HCEC 1CT (cell line): Measurements from ENCODE around the gene DMAP1.
A peak's percentile ranks its signal among the peaks of the same experiment; 100 is the strongest.

Experiments
- DNase-seq: peaks from one replicate; pipeline ENCODE4 v3.0.0-alpha.2; 2017

DMAP1 gene

DNA sequence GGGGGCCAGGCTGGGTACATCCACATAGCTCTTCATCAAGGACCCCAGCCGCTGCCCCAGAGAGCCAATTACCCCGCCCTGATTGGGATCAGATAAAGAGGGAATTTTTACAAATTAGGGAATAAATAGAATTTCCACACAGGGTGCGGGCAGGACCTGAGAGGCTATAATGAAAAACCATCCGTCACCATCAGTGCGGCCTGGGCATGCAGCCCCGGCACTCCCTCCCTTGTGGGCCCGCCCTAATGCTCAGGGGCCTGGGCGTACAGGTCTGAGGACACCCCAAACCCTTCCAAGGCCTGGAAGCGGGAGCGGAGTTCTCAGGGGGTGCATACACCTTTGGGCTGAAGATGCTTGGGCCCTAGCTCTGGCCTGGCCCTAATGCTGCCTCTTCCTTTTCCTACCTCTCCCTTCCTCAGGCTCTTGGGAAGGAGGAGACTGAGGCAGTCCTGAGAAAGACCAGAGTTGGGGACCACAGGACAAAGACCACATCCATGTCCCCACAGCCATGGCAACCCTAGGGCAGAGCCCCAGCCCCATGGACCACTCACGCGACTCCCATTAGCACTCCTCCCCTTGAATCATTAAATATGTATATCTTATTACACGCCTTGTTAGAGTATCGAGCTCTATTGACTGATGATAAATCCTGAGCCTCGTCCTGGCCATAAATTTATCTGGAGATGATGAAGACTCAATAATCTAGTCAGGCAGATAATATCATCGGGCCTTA lies 16.3 kb downstream of the DMAP1 start:
- DNase-seq = no peak

DNA sequence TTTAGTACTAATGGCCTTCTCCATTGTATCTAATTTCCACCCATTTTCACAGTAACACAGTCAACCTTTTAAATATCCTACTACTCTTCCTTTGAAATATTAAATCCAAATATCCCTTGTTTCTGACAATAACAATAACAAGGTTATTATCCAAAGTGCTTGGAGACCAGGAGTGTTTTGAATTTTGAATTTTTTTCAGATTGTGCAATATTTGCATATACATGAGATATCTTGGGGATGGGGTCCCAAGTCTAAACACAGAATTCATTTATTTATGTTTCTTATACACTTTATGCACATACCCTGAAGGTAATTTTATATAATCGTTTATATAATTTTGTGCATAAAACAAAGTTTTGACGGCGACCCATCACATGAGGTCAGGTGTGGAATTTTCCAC lies 17.5 kb downstream of the DMAP1 start:
- DNase-seq = no peak

GRCh38 chr1:44233593-44233992 lies 20.3 kb downstream of the DMAP1 start:
- DNase-seq = no peak

GRCh38 chr1:44235808-44236207 lies 22.5 kb downstream of the DMAP1 start:
- DNase-seq = no peak

DNA sequence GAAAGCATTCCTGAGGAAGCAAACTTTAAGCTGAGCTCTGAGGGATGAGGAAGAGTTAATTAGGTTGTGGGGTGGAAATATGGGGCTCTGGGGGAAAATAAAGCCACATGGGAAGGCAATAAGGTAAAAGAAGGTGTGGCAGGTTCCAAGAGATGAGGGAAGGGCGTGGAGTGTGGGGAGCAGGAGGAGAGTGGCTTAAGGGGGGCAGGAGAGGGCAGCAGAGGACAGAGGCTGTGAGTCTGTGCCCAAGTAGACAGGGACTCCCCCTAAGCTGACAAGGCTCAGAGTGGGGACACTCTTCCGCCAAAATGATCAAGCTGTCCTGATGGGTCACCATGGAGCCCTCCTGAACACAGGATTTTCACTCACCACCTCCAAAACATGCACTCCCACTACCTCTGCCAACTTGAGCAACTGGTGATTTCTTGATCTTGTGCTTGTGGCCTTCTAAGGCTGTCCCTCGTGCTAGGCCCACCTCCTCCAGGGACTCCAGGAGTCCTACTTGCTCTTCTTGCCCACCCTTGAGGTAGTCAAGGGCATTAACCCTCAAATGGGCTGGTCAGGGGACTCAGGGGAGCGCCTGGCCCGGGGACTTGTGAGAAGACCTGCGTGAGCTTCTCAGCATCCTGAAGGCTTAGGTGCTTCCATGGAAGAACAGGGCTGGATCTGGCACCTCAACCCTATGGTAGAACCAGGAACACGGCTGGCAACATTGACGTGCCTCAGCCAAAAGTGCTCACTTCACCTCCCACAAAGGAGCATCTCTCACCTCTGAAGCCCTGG lies 23.4 kb downstream of the DMAP1 start:
- DNase-seq = no peak

DNA sequence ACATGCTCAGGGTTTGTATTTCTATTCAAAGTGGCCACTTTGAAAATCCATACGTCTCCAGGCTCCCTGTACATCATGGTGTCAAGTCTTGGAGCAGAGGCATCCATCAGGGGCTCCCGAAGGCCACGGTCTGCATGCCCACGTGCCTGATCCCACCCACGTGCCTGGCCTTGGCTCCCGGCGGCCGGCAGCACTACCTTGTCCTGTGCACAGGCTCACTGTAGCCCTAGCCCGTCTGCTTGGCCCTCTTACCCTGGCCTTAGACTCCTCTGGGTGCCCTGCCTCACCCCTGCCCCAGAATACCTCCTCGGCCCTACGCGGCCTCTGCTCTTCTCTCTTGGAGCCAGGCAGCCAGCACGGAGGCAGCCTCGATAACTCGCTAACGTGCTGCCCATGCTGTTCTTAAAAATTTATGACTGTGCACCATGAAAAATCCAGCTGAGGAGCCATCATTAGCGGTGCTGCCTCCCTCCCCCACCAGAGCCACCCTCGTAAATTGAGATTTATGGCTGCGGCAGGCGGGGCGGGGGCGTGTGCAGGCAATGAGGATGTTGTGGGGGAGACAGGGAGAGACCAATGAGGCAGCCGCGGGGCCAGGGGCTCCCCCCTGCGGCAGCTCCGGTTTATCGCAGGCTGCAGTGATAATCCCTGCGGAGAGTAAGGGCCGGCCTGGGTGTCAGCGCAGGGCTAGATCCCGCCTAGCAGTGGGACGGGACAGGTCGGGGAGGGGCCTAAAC lies 24.6 kb downstream of the DMAP1 start:
- peak; percentile 75 for DNase-seq

DNA sequence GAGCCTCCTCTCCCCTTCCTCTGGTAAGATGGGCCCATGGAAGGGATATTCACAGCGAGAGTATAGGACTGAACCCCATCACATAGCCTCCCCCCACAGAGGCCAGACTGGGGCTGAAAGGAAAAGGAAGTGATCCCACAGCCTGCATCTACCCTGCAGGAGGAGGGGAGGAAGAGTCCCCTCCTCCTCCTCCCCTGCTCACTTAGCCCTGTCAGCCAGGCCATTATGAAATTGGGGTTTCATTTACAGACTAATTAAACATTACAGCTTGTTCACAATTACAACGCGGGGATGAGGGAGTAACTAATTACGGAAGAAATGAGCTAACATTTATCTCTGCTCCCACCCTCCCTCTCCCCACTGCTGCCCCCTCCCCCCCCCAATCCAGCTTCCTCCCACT lies 25.4 kb downstream of the DMAP1 start:
- DNase-seq = no peak

DNA sequence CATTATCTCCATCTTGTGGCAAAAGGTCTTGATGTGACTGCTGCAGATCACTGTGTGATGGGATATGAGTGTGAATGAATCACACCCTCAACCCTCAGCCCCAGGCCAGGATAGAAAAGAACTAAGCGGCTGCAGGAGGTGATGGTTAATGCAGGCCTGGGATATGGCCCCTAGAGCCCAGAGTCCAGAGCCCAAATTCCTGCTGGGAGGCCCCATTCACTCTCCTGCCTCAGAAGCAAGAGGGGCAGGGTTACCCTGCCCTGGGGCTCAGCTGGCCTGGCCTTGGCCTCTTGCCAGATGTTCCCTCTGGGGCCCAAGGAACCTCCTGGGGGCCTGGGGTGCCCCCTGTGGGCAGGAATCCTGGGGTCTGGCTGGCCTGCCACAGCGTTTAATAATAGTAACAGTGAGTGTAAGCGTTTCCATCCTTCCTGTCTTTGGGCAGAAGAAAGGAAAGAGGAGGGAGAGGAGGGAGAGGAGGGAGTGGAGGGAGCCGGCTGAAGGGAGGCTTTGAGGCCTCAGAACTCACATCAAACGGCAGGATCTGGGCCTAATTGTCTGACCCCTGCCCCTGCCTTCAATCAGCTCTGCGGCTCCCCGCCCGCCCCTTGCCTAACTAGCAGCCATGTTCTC lies 26.2 kb downstream of the DMAP1 start:
- peak; percentile 60 for DNase-seq

DNA sequence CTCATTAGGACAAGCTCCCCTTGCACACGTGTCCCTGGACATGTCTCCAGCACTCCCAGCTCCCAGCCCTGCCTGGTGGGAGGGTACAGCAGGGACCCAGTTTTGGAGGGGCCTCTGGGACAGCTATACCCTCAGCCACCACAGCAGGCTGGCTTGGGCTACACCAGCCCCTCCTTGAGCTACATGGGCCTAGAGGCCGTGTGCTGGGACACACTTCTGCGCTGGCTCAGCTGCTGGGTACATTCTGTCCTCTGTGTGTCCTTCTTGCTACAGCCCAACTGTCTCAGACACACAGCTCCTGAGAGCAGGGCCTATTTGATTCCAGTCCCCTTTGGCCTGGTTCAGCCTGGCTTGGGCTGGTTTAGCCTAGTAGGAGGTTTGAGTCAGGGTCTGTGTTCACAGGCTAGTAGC lies 26.7 kb downstream of the DMAP1 start:
- DNase-seq = no peak

DNA sequence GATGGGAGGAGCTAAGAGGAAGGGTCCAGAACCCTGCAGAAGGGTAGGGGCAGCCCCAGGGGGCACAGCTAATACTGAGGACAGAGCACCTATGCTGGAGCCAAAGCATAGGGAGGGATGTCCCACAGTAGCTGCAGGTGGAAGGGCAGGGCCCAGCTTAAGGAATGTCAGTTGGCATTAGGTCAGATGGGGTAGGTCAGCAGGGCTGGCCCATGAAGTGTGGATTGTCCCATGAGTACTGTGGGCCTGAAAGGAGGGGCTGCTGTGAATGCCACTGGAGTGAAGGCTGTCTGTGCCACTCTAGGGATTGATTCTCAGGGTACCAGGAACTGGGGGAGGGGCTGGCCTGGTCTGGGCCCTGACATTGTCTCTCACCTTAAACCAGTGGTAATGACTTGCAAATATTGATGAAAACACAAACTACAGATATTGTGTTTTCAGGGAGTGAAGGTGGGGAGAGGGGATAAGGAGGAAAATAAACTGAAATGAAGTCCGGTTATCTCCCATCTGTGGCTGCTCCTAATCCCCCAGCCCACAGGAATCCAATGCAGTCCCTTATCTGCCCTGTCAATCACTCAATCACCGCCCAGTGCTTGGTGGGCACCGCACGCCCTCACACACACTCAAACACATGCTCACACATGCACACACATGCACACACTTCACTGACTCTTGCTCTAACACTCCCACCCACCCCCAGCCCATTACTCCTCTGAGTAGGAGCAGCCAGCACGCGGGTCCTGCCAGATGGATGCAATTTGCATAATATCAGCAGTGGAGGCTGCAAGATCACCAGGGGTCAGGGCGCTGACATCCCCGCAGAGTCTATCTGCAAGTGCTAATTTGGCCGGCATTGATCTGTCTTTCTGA lies 27.8 kb downstream of the DMAP1 start:
- DNase-seq = no peak

- DNase-seq = no peak
These were observed 29.5 kb downstream of the DMAP1 start for GRCh38 chr1:44242746-44243145.

DNA sequence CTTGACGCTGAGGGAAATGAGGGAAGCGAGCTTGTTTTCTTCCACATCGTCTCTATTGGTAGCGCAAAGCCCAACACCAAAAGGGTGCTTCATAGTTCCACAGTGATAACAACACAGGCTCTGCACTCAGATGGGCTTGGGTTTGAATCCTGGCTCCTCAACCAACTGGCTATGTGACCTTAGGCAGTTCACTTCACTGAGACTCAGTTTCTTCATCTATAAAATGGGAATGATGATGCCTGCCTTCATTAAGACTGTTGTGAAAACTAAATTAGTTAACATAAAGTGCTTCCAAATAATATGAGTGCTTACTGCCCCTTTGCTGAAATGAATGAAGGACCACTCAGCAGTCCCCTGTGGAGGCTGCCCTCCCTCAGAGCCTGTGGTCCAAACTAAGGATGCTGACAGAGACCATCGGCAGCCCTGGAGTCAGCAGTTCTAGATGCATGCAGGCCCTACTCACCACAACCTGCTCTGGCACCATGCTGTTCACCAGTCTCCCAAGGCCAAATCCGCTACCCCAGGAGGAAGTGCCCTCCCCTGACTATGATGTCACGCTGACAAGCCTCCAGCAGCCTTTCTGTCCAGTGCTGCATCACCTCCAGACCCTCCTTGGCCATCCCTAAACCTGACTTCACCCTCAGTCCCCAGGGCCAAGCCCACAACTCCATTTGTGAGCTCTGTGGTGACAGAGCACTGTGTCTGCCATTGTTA lies 30.7 kb downstream of the DMAP1 start:
- DNase-seq = no peak

GRCh38 chr1:44244986-44245385 lies 31.7 kb downstream of the DMAP1 start:
- DNase-seq = no peak

GRCh38 chr1:44246806-44247205 lies 33.5 kb downstream of the DMAP1 start:
- DNase-seq = no peak

DNA sequence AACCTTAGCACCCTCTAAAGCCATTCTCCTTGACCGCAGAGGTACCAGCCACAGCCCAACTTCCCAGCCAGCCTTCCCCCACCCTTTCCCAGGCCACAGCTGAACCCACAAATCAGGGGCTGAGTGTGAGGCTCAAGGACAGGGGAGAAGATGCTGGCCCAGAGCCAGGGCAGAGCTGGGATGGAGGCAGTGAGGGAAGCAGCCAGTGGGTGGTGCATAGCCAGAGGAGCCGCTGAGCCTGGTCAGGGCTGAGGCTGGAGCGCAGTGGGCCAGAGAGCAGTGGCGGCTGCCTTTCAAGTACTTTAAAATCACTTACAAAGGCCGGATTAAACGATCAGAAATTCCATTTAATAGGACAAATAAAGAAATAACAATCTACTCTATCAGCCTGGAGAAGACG lies 36.3 kb downstream of the DMAP1 start:
- no peak for DNase-seq

GRCh38 chr1:44250068-44250781 lies 37.0 kb downstream of the DMAP1 start:
- no peak for DNase-seq

DNA sequence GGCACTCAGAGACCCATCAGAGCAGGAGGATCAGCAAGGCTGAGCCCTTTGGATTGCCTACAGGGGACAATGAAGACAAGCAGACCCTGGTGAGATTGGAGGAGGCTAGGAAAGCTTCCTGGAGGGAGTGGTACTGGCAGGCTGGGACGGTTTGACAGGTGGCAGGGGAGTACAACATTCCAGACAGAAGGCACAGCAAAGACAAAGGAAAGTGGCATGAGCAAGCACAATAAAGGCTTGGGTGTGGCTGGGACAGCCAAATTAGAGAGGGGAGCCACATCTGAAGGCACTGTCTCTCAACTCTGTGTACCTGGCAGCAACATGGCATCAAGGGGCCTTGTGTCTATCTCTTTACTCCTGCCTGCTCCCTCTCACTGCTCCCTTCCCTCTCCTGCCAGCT lies 38.2 kb downstream of the DMAP1 start:
- DNase-seq = no peak

DNA sequence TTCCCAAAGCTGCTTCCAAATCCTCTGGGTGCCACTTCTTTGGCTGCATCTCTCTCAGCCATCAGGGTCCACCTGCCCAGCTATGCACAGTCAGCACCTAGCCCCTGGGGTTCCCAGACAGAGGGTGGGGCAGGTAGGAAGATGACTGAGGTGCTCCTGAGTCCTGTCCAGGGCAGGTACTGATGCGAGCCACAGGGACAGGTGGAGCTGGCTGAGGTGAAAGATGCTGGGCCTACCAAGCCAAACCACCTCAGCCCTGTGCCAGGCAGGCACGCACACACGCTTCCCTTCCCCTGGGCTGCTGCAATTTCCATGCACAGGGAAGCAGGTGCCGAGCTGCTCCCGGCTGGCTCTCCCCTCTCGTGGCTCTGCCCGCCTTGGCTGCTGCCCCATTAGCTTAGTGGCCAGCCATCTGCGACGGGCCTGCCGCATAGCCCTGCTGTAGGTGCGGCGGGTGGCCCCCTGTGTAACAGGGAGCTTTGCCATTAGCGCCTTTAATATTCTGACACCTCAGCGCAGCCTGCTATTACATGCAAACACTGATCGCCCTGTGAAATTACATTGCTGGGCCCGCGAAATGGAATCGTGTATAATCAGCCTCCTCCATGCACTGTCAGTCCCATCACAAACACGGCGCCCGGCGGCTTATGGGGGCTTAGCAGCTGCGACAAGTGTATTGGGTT lies 38.9 kb downstream of the DMAP1 start:
- no peak for DNase-seq

DNA sequence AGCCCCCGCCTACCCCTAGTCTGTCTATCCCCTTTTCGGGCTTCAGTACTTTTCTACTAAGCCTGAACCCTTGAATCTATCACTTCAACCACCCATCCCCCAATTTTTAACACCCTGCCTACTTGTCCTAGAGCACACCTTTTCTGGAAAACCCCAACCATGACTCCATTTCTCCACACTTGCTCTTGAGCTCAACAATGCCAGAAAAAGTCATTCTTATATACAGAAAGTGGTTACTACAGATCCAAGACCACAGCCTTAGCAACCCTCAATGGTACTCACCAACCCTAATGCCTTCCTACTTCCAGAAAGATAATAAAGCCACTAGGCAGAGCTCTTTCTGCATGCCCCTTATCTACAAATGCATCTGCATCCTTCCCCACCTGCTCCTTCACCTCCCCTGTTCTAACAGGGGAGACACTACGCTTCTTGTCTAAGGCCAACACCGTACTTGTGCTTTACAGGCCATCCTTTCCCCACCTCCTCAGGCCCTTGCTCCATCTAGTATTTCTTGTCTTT lies 41.2 kb downstream of the DMAP1 start:
- no peak for DNase-seq
